Measurements from ENCODE around the gene CWC15.
"Not testable (repeated sequence)": the region's sequence is repeated elsewhere in the genome, so short reads cannot be mapped to it uniquely, and the experiment has no call there.

The CWC15 gene

GRCh38 chr11:94973099-94973968 lies at the start of gene CWC15, which contains the start of gene KDM4D:
TSS of gene CWC15 (minus strand) at chr11:94973556. CDS start at chr11:94972185, 1,371 bp downstream.
TSS of gene KDM4D (plus strand) at chr11:94973709. CDS start at chr11:94997373, 23,664 bp downstream.
- DNase-seq: peak; percentile 90

GRCh38 chr11:95021468-95021867 lies 48.1 kb upstream of the CWC15 start:
- DNase-seq: not testable (repeated sequence)

GRCh38 chr11:95016139-95016538 lies 42.8 kb upstream of the CWC15 start:
- DNase-seq: no peak

GRCh38 chr11:95014184-95014821 lies 40.9 kb upstream of the CWC15 start:
- no peak for DNase-seq

- DNase-seq: no peak
These were observed 38.0 kb upstream of the CWC15 start for GRCh38 chr11:95011376-95011775.

- DNase-seq: no peak
These were observed 32.3 kb upstream of the CWC15 start for GRCh38 chr11:95005642-95006041.

- no peak for DNase-seq
These were observed 30.4 kb upstream of the CWC15 start for GRCh38 chr11:95003716-95004115.

GRCh38 chr11:94998285-94998684 lies 24.9 kb upstream of the CWC15 start:
- DNase-seq: no peak

GRCh38 chr11:94997437-94997836 lies 24.1 kb upstream of the CWC15 start:
- DNase-seq: no peak

GRCh38 chr11:94993400-94993943 lies 20.1 kb upstream of the CWC15 start:
- DNase-seq: no peak

- no peak for DNase-seq
These were observed 15.4 kb upstream of the CWC15 start for GRCh38 chr11:94988748-94989147.

GRCh38 chr11:94987378-94987777 lies 14.0 kb upstream of the CWC15 start:
- DNase-seq: no peak

GRCh38 chr11:94975599-94975998 lies 2.2 kb upstream of the CWC15 start:
- DNase-seq: no peak

- DNase-seq: no peak
These were observed 822 bp upstream of the CWC15 start for GRCh38 chr11:94974178-94974577.

- no peak for DNase-seq
These were observed 657 bp downstream of the CWC15 start for GRCh38 chr11:94972700-94973098.

- peak; percentile 1 for DNase-seq
These were observed 4.9 kb downstream of the CWC15 start for GRCh38 chr11:94968334-94968958.

GRCh38 chr11:94964934-94965333 lies 8.4 kb downstream of the CWC15 start:
- no peak for DNase-seq

- DNase-seq: no peak
These were observed 12.1 kb downstream of the CWC15 start for GRCh38 chr11:94961255-94961654.

- DNase-seq: no peak
These were observed 12.9 kb downstream of the CWC15 start for GRCh38 chr11:94960488-94960887.

GRCh38 chr11:94959179-94959578 lies 14.2 kb downstream of the CWC15 start:
- no peak for DNase-seq

GRCh38 chr11:94958121-94958696 lies 15.1 kb downstream of the CWC15 start:
- no peak for DNase-seq

- DNase-seq: no peak
These were observed 16.4 kb downstream of the CWC15 start for GRCh38 chr11:94956963-94957362.

- DNase-seq: no peak
These were observed 18.6 kb downstream of the CWC15 start for GRCh38 chr11:94954753-94955152.
